CD4-positive, alpha-beta T cell treated with Interleukin-15 for 4 hours (primary cell): Measurements from ENCODE around the gene TPCN1.

Experiments
- DNase-seq: peaks from one replicate; pipeline ENCODE4 v3.0.0-alpha.2; 2020; ENCODE audit warnings: low spot score

The TPCN1 gene

GRCh38 chr12:113241191-113242025, 20.1 kb downstream of the TPCN1 start:
- DNase-seq: no peak

- no peak for DNase-seq
These were observed 20.8 kb downstream of the TPCN1 start for GRCh38 chr12:113242026-113242418.

DNA sequence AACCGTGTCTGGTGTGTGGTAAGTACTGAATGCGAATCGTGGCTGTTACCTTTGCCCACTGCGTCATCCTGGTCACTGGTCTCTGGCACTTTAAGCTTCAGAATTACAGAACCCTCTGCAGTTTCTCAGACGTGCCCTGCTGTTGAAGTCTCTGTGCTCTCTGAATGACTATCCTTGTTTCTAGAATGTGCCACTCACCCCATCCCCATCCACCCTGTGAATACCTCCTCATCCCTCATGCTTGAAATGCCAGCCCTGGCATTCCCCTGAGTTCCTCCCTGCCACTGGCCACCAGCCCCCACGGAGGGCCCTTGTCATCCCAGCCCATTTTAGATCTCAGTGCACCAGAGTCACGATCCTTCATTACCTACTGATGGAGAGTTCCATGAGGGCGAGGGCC, 21.3 kb downstream of the TPCN1 start:
- DNase-seq: no peak

- no peak for DNase-seq
These were observed 22.8 kb downstream of the TPCN1 start for GRCh38 chr12:113244047-113244460.

- no peak for DNase-seq
These were observed 23.3 kb downstream of the TPCN1 start for GRCh38 chr12:113244478-113244958.

GRCh38 chr12:113245695-113246477, 24.6 kb downstream of the TPCN1 start:
- no peak for DNase-seq

DNA sequence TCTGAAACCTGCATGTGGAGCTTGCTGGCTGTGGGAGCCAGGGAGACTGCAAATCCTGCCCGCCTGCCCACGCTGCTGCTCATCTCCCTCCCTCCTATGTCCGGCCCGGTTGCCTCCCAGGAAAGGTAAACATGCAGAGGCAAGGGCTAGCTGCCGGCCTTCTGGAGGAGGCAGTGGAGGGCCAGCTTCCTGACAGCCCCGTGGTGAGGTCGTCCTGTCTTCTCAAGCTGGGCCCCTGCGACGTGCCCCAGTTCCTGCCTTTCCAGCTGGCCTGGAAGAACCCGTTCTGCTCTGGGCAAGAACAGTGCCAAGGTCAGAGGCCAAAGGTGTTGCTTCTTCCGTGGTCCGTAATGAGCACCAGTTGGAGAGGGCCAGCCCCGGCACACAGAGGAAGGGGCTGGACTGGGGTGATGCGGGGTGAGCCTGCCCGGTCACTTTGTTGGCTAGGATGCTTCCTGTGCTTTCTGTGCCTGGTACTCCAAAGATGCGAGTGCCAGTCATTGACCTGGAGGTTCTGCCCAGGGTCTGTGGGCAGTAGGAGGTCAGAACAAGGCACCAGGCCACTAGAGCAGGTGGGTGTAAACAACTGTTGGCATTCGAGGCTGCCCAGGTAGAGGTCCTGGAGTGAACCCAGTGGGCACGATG, 25.3 kb downstream of the TPCN1 start:
- DNase-seq: no peak

GRCh38 chr12:113247123-113248050, 26.1 kb downstream of the TPCN1 start:
- DNase-seq: no peak

DNA sequence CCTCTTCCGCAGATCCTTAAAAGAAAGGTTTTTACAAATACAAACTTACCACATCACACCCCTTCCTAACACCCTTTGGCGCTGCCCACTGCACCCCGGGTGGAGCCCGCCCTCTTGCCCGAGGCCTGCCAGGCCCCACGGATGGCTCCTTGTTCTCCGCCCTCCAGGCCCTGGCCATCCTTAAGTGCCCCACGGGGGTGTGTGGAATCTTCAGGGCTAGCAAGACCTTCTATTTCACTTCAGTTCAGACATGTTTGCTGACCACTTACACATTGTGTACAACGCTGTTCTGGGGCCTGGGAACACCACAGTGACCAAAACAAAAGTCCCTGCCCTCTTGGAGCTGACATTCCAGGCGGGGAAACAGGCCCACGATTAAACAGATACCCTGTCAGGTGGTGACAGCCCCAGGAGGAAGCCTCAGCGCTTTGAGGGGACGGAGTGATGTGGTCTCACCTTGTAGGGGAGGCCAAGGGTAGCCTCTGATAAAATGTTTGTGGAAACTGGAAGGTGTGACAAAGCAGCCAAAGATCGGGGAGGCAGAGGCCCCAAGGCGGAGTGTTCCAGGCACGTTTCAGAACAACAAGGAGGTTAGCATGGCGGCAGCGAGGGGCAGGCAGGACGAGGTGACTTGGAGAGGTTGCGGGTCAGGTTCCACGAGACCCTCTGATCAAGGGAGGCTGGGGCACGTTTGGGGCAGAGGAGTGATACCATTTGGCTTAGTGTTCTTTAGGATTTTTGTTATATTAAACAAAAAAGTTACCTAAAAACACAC, 27.0 kb downstream of the TPCN1 start:
- no peak for DNase-seq

DNA sequence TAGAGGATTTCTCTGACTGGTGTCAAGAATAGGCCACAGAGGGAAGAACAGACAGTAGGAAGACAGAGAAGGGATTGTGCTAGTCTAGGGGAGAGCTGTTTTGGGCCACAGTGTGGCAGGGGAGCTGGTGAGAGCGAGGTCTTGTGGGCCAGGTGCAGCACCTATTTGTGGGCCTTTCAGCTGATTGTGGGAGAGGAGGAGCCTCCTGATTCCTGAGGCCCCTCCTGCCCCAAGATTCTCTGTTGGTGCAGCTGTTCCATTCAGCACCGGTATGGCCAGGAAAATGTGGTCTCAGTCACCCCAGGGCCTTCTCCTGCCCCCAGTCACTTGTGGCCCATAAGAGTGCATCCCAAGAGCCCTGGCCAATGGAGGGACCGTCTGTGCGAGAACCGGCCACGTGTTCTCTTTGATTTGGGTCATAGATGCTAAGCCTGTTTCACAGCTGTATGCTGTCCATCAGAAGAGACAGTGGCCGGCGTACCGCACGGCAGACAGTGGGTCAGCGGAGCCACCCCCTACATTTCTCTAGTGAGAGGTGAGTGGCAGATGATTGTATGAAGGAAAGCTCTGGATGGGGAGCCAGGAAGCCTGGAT, 27.7 kb downstream of the TPCN1 start:
- DNase-seq: no peak

DNA sequence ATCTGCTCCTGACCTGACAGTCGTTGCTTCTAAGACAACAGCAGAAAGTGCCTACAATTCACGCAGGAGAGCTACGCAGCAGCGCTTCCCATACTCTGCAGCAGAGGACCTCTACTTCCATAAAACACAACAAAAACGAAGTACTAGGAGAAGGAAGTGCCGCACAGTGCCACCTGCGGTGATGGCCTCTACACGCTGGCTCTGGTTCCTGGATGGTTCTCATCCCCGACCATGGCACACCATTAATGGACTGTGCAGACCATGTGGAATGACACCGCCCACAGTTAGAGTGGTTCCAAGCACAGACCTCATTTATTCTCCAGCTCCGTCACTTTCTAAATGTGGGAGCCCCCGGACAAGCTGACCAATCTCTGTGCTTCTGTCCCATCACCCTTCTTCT, 28.3 kb downstream of the TPCN1 start:
- no peak for DNase-seq

DNA sequence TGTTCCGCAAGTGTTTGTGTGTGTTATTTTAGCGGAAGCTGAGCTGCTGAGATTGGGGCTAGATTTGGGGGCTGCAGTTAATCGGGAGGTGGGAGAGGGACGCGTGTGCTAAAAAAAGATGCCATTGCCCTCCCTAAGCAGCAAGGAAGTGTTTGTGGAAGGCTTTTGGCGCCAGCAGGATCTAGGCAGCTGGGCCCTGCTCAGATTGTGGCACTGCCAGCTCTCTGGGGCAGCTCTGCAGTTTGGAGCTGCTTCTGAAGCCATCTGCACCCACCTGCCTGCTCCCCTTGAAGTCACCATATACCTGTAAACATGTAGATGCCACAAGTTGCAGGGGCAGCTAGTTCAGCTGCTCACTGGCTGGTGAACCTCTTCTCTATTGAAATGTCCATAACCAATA, 28.8 kb downstream of the TPCN1 start:
- DNase-seq: no peak

- no peak for DNase-seq
These were observed 30.3 kb downstream of the TPCN1 start for GRCh38 chr12:113251404-113252070.

DNA sequence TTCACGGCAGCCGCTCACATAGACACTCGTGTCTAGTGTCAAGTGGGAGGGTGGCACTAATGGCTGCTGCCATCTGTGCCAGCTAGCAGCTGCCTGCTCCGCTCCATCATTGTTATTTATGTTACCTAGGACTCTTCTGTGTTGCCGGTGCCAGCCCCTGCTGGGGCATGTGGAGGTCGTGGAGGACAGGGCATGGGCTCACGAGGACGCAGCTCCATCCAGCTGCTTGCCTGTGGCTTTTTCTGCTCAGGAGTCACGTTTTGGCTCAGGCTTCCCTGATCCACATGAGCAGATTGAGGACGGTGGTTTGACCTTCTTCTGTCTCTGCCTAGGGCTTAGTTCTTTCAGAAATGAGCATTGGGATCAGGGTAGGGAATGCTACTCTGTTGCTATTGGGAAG, 31.2 kb downstream of the TPCN1 start:
- no peak for DNase-seq

GRCh38 chr12:113253532-113254285, 32.4 kb downstream of the TPCN1 start:
- no peak for DNase-seq

DNA sequence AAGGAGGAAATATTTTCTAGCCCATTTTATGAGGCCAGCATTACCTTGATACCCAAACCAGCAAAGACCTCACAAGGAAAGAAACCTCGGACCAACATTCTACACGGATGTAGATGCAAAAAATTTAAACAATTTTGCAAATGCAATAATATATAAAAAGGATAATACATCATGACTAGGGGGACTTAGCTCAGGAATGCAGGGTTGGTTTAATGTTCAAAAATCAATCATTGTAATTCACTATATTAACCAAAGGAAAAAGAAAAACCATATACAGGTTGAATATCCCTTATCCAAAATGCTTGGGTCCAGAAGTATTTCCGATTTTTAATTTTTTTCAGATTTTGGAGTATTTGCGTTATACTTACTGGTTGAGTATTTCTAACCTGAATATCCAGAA, 33.0 kb downstream of the TPCN1 start:
- DNase-seq: no peak

DNA sequence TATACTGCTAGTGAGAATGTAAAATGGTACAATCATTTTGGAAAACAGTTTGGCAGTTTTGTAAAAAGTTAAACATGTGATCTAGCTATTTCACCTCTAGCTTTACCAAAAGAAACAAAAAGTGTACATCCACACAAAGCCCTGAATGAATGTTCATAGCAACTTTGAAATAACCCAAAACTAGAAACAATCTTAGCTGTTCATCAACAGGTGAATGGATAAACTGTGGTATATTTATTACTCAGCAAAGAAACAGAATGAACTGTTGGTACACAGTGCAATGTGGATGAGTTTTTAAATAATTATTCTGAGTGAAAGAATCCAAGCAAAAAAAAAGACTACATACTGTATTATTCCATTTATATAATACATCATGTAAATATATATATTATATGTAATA, 36.3 kb downstream of the TPCN1 start:
- DNase-seq: no peak

GRCh38 chr12:113260127-113260526, 38.9 kb downstream of the TPCN1 start:
- no peak for DNase-seq

DNA sequence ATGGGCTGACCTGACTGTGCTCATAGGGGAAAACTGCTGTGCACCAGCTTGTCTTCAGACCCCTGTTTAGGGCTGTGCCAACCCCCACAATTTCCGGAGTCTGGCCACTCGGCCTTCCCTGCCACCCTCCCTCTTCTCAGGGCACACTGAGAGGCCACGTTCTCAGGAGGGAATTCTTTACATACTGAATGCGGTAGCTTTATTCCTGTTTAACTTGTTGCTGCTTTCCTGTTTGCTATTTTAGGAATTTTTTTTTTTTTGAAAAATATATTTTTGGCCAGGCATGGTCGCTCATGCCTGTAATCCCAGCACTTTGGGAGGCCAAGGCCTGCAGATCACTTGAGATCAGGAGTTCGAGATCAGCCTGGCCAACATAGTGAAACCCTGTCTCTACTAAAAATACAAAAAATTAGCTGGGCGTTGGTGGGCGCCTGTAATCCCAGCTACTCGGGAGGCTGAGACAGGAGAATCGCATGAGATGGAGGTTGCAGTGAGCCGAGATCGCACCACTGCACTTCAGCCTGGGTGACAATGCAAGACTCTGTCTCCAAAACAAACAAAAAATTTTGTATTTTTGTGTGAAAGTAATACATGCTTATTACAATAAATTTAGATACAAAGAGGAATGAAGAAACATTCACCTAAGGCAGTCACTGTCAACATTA, 39.5 kb downstream of the TPCN1 start:
- DNase-seq: no peak
